Neutrophil (primary cell): ENCODE measurements around the gene SKAP1.
"Not testable (repeated sequence)": the region's sequence is repeated elsewhere in the genome, so short reads cannot be mapped to it uniquely, and the experiment has no call there.

ENCODE experiments used
- H3K27ac ChIP-seq: fragments of 200-600 bp; sonication (generic); 2 replicates; pipeline ENCODE4 v1.5.1; 2016; ENCODE audit warnings: mild to moderate bottlenecking, moderate library complexity
- H3K27me3 ChIP-seq: fragments of 200-600 bp; sonication (generic); 2 replicates; pipeline ENCODE4 v1.6.0; 2016; ENCODE audit warnings: mild to moderate bottlenecking
- H3K36me3 ChIP-seq: fragments of 200-600 bp; sonication (generic); 2 replicates; pipeline ENCODE4 v1.5.1; 2017
- H3K4me1 ChIP-seq, 2 experiments: fragments of 200-600 bp in 1 of 2; sonication (generic) in 1 of 2; 1 replicate in 1 of 2; 2 replicates in 1 of 2; pipeline versions ENCODE4 v1.5.1 to v1.6.1; 2013 to 2016; ENCODE audit warnings: low read depth in 1 of 2, low read length in 1 of 2, mild to moderate bottlenecking in 1 of 2, moderate library complexity in 1 of 2; ENCODE audit not compliant: control insufficient read depth in 1 of 2, insufficient read depth in 1 of 2
- H3K4me3 ChIP-seq, 2 experiments: fragments of 200-600 bp in 1 of 2; sonication (generic) in 1 of 2; 1 replicate in 1 of 2; 2 replicates in 1 of 2; pipeline ENCODE4 v1.5.1; 2013 to 2016; ENCODE audit warnings: low read depth in 1 of 2, low read length in 1 of 2, mild to moderate bottlenecking in 1 of 2, moderate library complexity in 1 of 2
- H3K9me3 ChIP-seq: fragments of 200-600 bp; sonication (generic); 2 replicates; pipeline ENCODE4 v1.5.1; 2016
- TF ChIP-seq, protein P1 (sequence below): fragments of 200-600 bp; sonication (generic); IDR thresholded peaks from 2 replicates; pipeline ENCODE4 v1.5.1; 2016; ENCODE audit warnings: antibody characterized with exemption

The SKAP1 gene

GRCh38 chr17:48211787-48212186 lies 218.2 kb downstream of the SKAP1 start:
- TF ChIP-seq, protein P1, sequence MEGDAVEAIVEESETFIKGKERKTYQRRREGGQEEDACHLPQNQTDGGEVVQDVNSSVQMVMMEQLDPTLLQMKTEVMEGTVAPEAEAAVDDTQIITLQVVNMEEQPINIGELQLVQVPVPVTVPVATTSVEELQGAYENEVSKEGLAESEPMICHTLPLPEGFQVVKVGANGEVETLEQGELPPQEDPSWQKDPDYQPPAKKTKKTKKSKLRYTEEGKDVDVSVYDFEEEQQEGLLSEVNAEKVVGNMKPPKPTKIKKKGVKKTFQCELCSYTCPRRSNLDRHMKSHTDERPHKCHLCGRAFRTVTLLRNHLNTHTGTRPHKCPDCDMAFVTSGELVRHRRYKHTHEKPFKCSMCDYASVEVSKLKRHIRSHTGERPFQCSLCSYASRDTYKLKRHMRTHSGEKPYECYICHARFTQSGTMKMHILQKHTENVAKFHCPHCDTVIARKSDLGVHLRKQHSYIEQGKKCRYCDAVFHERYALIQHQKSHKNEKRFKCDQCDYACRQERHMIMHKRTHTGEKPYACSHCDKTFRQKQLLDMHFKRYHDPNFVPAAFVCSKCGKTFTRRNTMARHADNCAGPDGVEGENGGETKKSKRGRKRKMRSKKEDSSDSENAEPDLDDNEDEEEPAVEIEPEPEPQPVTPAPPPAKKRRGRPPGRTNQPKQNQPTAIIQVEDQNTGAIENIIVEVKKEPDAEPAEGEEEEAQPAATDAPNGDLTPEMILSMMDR: no peak

GRCh38 chr17:48211011-48211410 lies 219.0 kb downstream of the SKAP1 start:
- TF ChIP-seq, protein P1: no peak
- Histone ChIP-seq H3K27me3 (peaks cover 48% of the 10 kb centered on the region), H3K4me1 (no peaks in the 10 kb centered on the region), H3K9me3 (no peaks in the 10 kb centered on the region), H3K36me3 (no peaks in the 10 kb centered on the region), H3K4me3 (no peak overlapping the region), H3K27ac (no peak overlapping the region)

More at GRCh38 chr17:48211787-48212186, 218.2 kb downstream of the SKAP1 start:
- Histone ChIP-seq H3K4me1 (no peaks in the 10 kb centered on the region), H3K36me3 (no peaks in the 10 kb centered on the region), H3K9me3 (no peaks in the 10 kb centered on the region), H3K4me3 (no peak overlapping the region), H3K27me3 (peaks cover 53% of the 10 kb centered on the region), H3K27ac (no peak overlapping the region)

GRCh38 chr17:48209973-48210372 lies 220.0 kb downstream of the SKAP1 start:
- TF ChIP-seq, protein P1: no peak
- no peak overlapping the region for H3K4me3 ChIP-seq
- H3K27me3 ChIP-seq: peaks cover 56% of the 10 kb centered on the region
- H3K4me1 ChIP-seq: no peaks in the 10 kb centered on the region
- no peaks in the 10 kb centered on the region for H3K9me3 ChIP-seq
- no peaks in the 10 kb centered on the region for H3K36me3 ChIP-seq
- H3K27ac ChIP-seq: no peak overlapping the region

- Histone ChIP-seq H3K9me3 (no peaks in the 10 kb centered on the region), H3K4me3 (no peak overlapping the region), H3K27ac (no peak overlapping the region), H3K27me3 (peaks cover 55% of the 10 kb centered on the region), H3K36me3 (no peaks in the 10 kb centered on the region), H3K4me1 (no peaks in the 10 kb centered on the region)
- TF ChIP-seq, protein P1: no peak
Observed at GRCh38 chr17:48207776-48208544, 222.1 kb downstream of the SKAP1 start.

- peaks cover 49% of the 10 kb centered on the region for H3K27me3 ChIP-seq
- H3K27ac ChIP-seq, H3K4me1 ChIP-seq, H3K4me3 ChIP-seq, H3K9me3 ChIP-seq, H3K36me3 ChIP-seq: not testable (repeated sequence)
Observed at GRCh38 chr17:48207036-48207435, 223.0 kb downstream of the SKAP1 start.

- no peaks in the 10 kb centered on the region for H3K4me1 ChIP-seq
- peaks cover 22% of the 10 kb centered on the region for H3K27me3 ChIP-seq
- no peak overlapping the region for H3K27ac ChIP-seq
- H3K36me3 ChIP-seq: no peaks in the 10 kb centered on the region
- TF ChIP-seq, protein P1: no peak
- H3K9me3 ChIP-seq: no peaks in the 10 kb centered on the region
- no peak overlapping the region for H3K4me3 ChIP-seq
Observed at GRCh38 chr17:48202959-48203358, 227.1 kb downstream of the SKAP1 start.
